AG09319 (cell line): ENCODE results near the gene BID.

Experiments
- DNase-seq: peaks from one replicate; pipeline ENCODE4 v3.0.0-alpha.2; 2010; ENCODE audit warnings: low read depth; ENCODE audit errors: extremely low read depth
- TF ChIP-seq, protein P1 (sequence below): IDR thresholded peaks from 2 replicates; pipeline ENCODE4 v1.5.1; 2011; ENCODE audit warnings: low read depth, mild to moderate bottlenecking, inconsistent platforms, low read length, moderate library complexity

Gene BID

DNA sequence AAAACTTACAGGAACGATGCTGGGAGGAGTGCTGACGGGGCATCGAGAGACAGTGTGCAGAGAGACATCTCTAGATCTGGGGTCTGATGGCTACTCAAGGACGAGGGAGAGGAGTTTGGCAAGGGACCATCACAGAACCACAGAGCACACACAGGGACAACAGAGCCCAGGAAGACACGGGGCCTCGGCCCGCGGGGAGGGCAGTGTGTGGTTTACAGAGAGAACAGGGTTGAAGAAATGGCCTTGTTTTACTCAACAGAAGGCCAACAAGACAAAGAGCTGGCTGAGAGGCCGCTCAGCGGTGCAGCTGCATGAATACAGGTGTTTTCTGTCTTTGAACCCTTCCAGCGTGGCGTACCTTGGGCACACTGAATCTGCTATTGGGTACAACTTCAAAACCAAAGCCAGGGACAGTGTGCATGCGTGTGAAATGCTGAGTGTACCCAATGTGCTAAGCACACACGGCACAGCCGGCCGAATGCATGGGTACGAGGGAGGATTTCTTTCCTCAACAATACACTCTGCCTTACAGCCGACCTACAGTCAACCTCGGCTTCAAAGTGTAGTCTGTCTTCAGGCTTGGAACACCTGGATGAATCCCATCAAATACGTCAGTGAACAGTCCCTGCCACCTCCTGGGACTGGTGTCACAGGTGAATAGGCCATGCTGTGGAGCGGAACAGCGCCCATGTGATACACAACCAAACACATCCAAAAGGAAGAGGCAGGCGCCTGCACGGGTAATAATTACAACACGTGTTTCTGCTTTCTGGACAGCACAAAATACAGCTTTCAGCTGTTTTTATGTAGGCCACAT lies 20.7 kb upstream of the BID start:
- TF ChIP-seq, protein P1, sequence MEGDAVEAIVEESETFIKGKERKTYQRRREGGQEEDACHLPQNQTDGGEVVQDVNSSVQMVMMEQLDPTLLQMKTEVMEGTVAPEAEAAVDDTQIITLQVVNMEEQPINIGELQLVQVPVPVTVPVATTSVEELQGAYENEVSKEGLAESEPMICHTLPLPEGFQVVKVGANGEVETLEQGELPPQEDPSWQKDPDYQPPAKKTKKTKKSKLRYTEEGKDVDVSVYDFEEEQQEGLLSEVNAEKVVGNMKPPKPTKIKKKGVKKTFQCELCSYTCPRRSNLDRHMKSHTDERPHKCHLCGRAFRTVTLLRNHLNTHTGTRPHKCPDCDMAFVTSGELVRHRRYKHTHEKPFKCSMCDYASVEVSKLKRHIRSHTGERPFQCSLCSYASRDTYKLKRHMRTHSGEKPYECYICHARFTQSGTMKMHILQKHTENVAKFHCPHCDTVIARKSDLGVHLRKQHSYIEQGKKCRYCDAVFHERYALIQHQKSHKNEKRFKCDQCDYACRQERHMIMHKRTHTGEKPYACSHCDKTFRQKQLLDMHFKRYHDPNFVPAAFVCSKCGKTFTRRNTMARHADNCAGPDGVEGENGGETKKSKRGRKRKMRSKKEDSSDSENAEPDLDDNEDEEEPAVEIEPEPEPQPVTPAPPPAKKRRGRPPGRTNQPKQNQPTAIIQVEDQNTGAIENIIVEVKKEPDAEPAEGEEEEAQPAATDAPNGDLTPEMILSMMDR: no peak
- DNase-seq: no peak

DNA sequence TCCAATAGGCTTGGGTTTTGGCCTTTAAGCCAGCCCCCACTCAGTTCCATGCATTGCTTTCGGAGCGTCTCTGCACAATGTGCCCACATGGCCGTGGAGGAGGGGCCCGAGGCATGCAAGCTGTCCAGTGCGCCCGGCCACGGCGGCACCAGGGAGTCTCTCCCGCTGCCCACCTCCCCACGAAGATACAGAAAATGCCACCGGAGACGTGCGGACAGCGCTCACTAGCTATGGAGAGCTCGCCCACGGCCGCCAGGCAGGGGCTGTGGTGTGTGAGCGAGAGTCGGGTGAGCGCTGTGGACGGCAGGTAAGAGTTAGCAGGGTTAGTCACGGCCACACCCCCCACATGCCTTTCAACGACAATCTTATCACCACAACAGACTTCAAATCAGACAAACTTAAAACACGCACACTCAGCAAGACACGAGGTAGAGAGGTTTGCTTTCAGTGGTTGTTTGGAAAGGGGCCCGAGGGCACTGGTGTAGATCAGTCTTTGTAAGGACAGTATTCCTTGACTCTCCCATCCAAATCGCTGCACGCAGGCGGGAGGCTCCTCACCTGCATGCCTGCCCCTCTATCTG lies 18.7 kb upstream of the BID start:
- DNase-seq: no peak
- TF ChIP-seq, protein P1: no peak

DNA sequence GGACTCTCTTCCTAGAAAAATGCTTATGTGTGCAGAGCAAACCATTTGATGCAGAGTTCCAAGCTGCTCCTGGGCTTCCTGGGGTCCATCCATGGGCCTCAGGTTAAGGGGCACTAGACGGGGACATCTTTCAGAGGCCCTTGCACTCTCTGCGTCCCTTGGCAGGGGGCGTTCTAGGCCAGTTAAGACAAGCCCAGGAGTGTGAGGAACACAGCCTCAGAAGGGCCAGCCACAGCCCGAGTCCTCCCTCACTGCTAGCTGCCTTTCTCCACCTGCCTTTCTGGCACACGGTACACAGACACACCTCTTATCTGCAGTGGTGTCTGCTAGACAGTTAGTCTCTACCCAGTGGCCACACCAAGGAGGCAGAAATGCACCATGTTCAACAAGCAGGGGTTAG lies 18.0 kb upstream of the BID start:
- DNase-seq: no peak
- TF ChIP-seq, protein P1: no peak

DNA sequence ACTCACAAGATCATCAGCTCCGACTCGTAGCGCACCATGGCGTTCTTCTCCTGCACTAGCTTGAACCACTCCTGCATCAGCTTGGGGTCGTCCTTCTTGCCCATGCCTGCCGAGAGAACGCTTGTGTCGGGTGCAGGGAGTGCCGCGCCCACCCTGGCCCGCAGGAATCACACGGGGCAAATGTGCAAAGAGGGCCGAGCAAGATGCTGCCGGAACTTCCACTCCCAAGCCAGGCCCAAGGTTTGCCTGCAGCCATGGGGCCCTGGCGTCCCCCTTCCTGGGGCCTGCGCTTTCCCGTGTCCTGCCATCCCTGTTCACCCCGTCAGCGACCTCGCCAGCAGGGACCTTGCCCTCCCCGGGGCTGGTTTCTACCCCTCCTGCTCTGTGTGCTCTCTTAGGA lies 16.9 kb upstream of the BID start:
- DNase-seq: no peak
- TF ChIP-seq, protein P1: no peak

DNA sequence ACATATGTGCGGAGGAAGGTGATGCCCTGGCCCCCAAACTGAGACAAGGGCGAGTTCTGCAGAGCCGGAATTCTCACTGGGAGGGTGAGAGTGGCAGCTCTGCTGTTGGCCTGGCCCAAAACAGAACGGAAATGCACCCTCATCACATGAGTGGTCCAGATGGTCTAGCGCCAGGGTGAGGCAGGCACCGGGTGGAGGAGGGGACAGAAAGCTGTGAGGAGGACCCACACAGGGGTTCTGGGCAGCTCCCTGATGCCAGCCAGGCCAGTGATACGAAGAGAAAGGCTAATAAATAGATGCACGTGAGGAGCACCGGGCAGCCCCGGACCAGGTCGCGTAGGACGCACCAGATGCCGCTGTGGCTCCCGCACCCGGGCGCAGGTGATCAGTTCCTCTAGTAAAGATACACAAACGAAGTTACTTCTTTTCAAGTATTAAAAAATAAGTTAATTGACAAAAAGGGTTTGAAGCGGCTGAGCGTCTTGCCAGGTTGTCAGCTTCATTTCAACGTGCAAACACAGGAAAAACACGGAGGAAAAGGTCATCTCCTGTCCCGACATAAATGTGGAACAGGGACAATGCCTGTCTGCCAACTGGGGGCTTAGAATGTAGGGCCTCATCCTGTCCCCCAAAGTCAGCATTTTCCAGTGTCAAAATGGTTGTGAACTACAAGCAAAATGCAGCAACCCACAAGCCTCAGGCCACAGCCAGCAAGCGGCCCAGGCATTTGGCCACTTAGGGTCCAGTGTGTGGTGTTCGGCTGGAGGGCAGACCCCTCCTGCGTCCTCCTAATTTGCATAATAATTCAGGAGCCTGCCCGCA lies 15.3 kb upstream of the BID start:
- DNase-seq: no peak
- TF ChIP-seq, protein P1: no peak

DNA sequence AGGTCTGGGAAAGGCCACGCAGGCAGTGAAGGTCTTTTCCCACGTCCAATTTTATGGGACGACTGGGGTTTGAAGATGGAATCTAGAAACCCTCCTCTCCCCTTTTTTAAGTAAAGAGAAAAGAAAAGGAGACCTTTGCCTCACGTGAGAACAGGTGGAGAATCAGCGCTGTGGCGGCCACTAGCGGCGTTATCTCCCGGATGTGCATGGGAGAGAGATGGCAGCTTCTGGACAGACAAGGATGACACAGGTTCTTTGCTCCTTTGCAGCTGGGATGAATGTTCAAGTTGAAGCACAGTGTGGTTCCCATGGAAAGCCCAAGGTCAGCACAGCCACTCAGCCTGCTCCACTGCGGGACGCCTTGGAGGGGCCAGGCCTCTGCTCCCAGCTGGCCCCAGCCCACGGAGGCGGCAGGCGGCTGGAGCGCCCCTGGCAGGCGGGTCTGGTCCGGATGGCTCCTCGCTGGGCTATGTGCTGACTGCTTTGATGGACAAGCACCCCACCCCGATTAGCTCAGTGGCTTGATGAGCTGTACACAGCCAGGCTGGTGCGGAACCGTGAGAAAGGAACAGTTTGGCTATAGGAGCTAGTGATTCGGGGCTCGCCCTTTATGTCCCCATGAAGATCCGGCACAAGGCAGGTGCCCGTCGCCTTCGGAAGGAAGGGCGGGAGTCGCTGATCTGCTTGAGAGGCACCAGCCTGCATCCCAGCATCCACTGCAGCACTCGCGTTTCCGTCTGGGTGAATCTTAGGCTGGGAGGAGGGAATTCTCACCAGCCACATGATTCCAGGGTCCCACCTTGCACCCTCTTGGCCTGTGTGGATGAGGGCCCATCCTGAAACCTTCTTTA lies 14.5 kb upstream of the BID start:
- TF ChIP-seq, protein P1: no peak
- no peak for DNase-seq
